Loucy (cell line): ENCODE data around the gene PEX3.
"Not testable (repeated sequence)": the region's sequence is repeated elsewhere in the genome, so short reads cannot be mapped to it uniquely, and the experiment has no call there.

ENCODE experiments used
- H2AFZ ChIP-seq: fragments of 200-600 bp; sonication (generic); 2 replicates; pipeline ENCODE4 v1.6.0; 2016; ENCODE audit warnings: antibody characterized with exemption, mild to moderate bottlenecking, low read length, moderate library complexity
- H3F3A ChIP-seq: fragments of 200-600 bp; 2 replicates; pipeline ENCODE4 v1.6.0; 2016; ENCODE audit warnings: antibody characterized with exemption, low read depth, mild to moderate bottlenecking
- H3K27me3 ChIP-seq: fragments of 200-600 bp; sonication (generic); 2 replicates; pipeline ENCODE4 v1.6.1; 2014; ENCODE audit warnings: low read length, mild to moderate bottlenecking; ENCODE audit not compliant: insufficient read depth, poor library complexity, severe bottlenecking
- H3K36me3 ChIP-seq: fragments of 200-600 bp; sonication (generic); 2 replicates; pipeline ENCODE4 v1.6.1; 2016; ENCODE audit warnings: low read length; ENCODE audit not compliant: insufficient read depth
- H3K4me1 ChIP-seq: fragments of 200-600 bp; sonication (generic); 2 replicates; pipeline ENCODE4 v1.5.1; 2014; ENCODE audit warnings: low read length, mild to moderate bottlenecking; ENCODE audit not compliant: insufficient read depth, poor library complexity, severe bottlenecking
- H3K4me2 ChIP-seq: fragments of 200-600 bp; sonication (generic); 2 replicates; pipeline ENCODE4 v1.6.0; 2014; ENCODE audit warnings: antibody characterized with exemption, low read length, low read depth, mild to moderate bottlenecking; ENCODE audit not compliant: poor library complexity, severe bottlenecking
- H3K4me3 ChIP-seq: fragments of 200-600 bp; sonication (generic); 2 replicates; pipeline ENCODE4 v1.5.1; 2014; ENCODE audit warnings: low read length, mild to moderate bottlenecking, mixed read lengths; ENCODE audit not compliant: poor library complexity, severe bottlenecking
- H3K79me2 ChIP-seq: fragments of 200-600 bp; sonication (generic); 2 replicates; pipeline ENCODE4 v1.6.1; 2014; ENCODE audit warnings: low read length; ENCODE audit not compliant: insufficient read depth
- H3K9ac ChIP-seq: fragments of 200-600 bp; sonication (generic); 2 replicates; pipeline ENCODE4 v1.6.0; 2014; ENCODE audit warnings: mild to moderate bottlenecking, low read depth, low read length, moderate library complexity; ENCODE audit not compliant: poor library complexity, severe bottlenecking
- H3K9me2 ChIP-seq: fragments of 200-600 bp; sonication (generic); replicated peaks from 2 replicates; pipeline ENCODE4 v1.6.1; 2016; ENCODE audit warnings: low read depth, low read length, mixed read lengths
- H3K9me3 ChIP-seq: fragments of 200-600 bp; sonication (generic); 2 replicates; pipeline ENCODE4 v1.6.1; 2014; ENCODE audit warnings: mild to moderate bottlenecking, antibody characterized with exemption, low read length, low read depth; ENCODE audit not compliant: insufficient read depth
- H4K20me1 ChIP-seq: fragments of 200-600 bp; sonication (generic); 2 replicates; pipeline ENCODE4 v1.6.0; 2014; ENCODE audit warnings: antibody characterized with exemption, low read length, mild to moderate bottlenecking; ENCODE audit not compliant: insufficient read depth, poor library complexity, severe bottlenecking
- CTCF ChIP-seq: fragments of 200-600 bp; sonication (generic); conservative IDR thresholded peaks from 2 replicates; pipeline ENCODE4 v1.5.1; 2014; ENCODE audit warnings: mild to moderate bottlenecking, antibody characterized with exemption, low read length
- EZH2phosphoT487 ChIP-seq: fragments of 200-600 bp; IDR thresholded peaks from 2 replicates; pipeline ENCODE4 v1.6.1; 2018; ENCODE audit warnings: antibody characterized with exemption, mild to moderate bottlenecking, moderate library complexity, borderline replicate concordance

The PEX3 gene

GRCh38 chr6:143443096-143443495 is 7.5 kb upstream of the PEX3 start:
- Histone ChIP-seq H3K4me1 (peaks cover 14% of the 10 kb centered on the region), H4K20me1 (no peaks in the 10 kb centered on the region), H3K9me3 (no peaks in the 10 kb centered on the region), H3K36me3 (0 out of 2 replicates have a peak, but pooled peaks cover 9% of the 10 kb centered on the region), H3K4me3 (no peak overlapping the region), H3K9me2 (no peaks in the 10 kb centered on the region), H3K27me3 (no peaks in the 10 kb centered on the region), H3K79me2 (peaks cover 21% of the 10 kb centered on the region; the same call in 1 of the 2 replicates), H3K4me2 (no peak overlapping the region), H3F3A (no peaks in the 10 kb centered on the region), H2AFZ (no peak overlapping the region), H3K9ac (no peak overlapping the region)
- TF ChIP-seq EZH2phosphoT487 (no peak), CTCF (no peak)

GRCh38 chr6:143447865-143448264 is 2.7 kb upstream of the PEX3 start:
- H3K27me3 ChIP-seq, H4K20me1 ChIP-seq, H3K4me3 ChIP-seq, H3K9me3 ChIP-seq, H2AFZ ChIP-seq, H3K9ac ChIP-seq, H3K36me3 ChIP-seq, H3K9me2 ChIP-seq: not testable (repeated sequence)
- Histone ChIP-seq H3K4me1 (peaks cover 37% of the 10 kb centered on the region), H3F3A (peaks cover 13% of the 10 kb centered on the region; the same call in 1 of the 2 replicates), H3K4me2 (peak overlapping the region; percentile 50), H3K79me2 (peaks cover 46% of the 10 kb centered on the region)

DNA sequence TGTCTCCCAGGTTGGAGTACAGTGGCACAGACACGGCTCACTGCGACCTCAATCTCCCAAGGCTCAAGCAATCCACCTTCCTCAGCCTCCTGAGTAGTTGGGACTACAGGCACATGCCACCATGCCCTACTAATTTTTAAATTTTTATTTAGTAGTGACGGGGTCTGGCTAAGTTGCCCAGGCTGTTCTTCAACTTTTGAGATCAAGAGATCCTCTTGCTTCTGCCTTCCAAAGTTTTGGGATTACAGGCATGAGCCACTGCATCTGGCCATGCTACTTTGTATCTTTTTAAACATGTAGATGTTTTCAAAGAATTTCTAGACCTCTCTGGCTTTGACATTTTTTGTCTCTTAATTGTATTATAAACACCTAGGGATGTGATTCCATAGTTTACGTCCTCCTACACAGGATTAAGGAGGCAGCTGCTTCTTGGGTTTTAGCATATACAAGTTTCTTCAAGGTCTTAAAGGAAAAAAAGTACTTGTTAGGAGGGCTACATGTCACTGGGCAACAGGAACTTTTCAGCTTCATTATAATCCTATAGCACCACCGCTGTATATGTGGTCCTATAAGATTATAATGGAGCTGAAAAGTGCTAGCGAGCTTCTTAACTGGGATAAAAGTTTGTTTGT is 1.4 kb upstream of the PEX3 start:
- Histone ChIP-seq H3K4me1 (peaks cover 42% of the 10 kb centered on the region), H4K20me1 (no peaks in the 10 kb centered on the region), H3F3A (peaks cover 13% of the 10 kb centered on the region; the same call in 1 of the 2 replicates), H2AFZ (peak overlapping the region; percentile 97), H3K27me3 (no peaks in the 10 kb centered on the region), H3K4me2 (peak overlapping the region; percentile 93), H3K9me3 (no peaks in the 10 kb centered on the region), H3K4me3 (peak overlapping the region; percentile 98), H3K79me2 (peaks cover 57% of the 10 kb centered on the region), H3K9ac (peak overlapping the region; percentile 82), H3K36me3 (no peaks in the 10 kb centered on the region), H3K9me2 (no peaks in the 10 kb centered on the region)
- no peak for TF ChIP-seq CTCF
- no peak for TF ChIP-seq EZH2phosphoT487
